NK-92 (cell line): ENCODE data around the gene FHL2.

Experiments used
- DNase-seq: peaks from one replicate; lab custom pipeline; 2025; ENCODE audit not compliant: unreplicated experiment; lab: John Stamatoyannopoulos, UW

FHL2 gene

DNA sequence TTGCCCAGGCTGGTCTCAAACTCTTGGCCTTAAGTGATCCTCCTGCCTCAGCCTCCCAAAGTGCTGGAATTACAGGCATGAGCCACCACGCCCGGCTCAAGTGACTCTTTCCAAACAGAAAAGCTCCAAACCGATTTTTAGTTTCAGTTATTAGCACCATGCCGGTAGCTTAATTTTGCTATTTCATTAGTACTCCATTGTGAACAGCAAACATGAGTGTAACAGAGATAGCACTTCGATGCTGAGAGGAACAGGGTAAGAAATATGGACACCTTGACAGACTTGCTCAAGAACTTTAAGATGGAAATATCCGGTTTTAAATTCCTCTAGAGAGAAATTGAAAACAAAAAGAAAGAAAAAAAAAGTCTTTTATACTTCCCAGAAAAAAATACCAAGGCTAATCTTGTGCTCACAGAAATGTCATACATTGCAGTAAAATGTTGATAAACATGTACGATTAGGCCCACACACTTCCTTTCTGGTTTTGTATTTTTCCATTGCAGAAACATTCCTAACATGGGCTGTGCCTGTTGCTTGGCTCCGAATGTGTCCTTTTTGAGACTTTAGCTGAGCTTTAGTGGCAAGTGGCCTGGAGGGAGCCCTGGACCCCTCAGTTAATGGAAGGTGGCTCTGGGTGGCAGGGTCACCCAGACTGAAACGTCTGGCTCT is 18.3 kb downstream of the FHL2 start:
- DNase-seq = no peak

GRCh38 chr2:105379741-105380186 is 19.1 kb downstream of the FHL2 start:
- DNase-seq = no peak

DNA sequence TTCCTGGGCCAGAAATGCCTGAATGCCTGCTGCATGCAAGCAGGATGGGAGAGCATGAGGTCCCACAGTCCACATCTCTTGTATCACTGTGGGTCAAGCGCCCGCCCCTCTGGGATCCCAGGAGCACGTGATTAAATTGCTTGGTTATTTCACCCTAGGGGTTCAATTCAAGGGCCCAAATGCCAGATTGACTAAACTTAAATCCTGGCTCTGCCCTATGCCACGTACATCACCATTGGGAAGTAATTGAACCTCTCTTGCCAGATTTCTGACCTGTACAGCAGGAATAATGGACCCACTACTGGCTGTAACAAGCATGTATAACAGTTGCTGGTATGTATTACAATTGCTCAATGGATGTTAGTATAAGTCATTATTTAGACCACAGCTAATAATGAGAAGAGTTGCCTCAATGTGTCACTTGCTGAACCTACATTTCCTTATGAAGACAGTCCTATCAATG is 19.9 kb downstream of the FHL2 start:
- DNase-seq = no peak

GRCh38 chr2:105378276-105378840 is 20.5 kb downstream of the FHL2 start:
- no peak for DNase-seq

DNA sequence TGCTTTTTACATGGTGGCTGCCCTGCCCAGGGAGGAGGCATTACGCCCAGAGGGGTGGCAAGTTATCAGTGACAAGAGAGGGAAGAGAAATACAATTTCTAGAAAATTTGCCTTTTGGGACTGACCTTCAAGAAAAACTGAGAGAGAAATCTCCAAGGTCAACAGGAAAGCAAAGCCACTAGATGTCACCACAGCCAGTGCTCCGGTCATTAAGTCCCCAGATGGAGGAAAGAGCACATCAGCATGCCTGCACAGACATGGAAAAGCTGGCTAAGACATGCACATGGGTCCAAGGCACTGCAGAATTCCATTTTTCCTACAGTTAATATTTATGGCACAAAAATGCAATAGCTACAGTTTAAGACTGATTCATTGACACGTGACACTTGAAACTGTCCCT is 21.0 kb downstream of the FHL2 start:
- no peak for DNase-seq

DNA sequence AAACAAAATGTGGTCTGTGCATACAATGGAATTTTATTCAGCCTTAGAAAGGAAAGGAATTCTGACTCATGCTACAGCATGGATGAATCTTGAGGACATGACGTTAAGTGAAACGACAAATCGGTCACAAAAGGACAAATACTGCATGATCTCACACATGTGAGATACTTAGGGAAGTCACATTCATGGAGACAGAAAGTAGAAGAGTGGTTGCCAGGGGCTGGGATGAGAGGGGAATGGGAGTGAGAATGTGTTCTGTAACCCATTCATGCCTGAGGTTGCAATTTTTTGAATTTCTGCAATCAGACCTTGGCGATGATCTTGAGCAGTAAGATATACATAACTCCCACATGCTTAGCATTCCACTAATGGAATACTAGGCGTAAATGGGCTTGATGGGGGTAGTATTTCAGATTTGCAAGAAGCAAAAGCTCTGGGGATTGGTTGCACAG is 22.0 kb downstream of the FHL2 start:
- no peak for DNase-seq

GRCh38 chr2:105376010-105376409 is 22.8 kb downstream of the FHL2 start:
- DNase-seq = no peak

GRCh38 chr2:105375001-105375561 is 23.8 kb downstream of the FHL2 start:
- DNase-seq = no peak

DNA sequence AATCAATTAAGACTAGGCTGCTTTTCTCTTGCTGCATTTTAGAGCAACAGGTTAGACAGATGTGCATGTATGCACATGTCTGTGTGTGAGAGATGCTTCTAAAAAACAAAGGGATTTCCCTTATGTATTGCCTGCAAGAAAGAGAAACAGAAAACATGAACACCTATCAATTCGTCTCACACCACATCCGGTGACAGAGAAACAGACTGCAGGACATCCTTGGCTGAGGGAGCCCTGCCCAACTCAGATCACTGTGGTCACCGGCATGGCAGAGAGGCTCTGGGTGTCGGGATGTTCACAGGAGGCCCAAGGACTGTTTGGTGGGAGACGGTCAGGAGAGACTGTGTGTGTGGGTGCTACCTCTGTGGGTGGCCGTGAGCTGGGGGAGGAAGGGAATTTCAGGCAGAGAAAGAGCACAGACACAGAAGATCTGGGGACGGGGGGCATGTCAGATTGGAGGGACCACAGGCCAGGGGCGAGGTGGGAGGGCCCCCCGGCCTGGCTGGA is 24.9 kb downstream of the FHL2 start:
- DNase-seq = no peak

DNA sequence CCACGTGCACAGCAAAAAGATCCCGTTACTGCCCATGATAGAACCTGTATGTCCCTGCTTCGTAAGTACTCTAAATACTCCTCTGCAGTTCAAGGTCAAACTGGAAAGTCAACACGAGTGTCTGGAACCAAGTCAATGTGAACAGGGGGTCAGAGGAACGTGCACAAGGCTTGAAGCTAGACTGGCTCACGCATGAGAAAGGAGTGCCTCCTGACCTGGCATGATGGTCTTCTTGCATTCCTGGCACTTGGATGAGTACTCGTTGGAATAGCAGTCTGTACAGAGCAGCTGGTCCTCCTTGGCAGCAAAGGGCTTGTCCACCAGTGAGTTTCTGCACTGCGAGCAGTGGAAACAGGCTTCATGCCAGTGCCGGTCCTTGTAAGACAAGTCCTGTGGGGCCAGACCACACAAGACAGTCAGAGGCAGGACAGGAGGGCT is 25.5 kb downstream of the FHL2 start:
- no peak for DNase-seq

DNA sequence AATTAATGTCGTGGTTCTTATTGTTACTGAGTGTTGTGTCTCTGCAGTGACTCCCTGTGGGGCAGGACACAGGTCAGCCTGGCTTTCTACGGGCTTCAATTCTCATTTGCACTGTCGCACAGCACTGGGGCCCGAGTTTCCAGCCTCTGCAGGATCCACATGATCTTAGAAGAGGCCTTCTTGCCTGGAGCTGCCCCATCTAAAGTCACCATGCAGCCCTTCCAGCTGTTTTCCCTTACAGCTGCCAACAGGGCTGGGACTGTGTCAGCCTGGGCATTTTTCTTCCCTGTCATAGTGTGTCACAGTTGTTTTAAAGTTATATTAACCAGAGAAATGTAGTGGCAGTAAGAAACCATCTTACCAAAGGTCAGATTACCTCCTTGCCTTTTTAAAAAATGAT is 27.0 kb downstream of the FHL2 start:
- no peak for DNase-seq

DNA sequence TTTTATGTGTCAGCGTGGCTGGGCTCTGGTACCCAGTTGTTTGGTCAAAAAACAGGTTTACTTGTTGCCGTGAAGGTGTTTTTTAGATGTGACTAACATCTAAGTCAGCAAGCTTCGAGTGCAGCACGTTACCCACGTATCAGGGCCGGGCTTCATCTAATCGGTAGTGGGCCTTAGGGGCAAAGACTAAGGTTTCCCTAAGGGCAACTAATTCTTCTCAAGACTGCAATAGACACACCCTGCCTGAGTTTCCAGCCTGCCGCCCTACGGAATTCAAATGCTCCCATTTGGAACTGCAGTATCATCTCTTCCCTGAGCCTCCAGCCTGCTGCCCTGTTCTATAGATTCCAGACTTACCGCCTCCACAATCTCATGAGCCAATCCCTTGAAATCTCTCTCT is 27.7 kb downstream of the FHL2 start:
- DNase-seq = no peak

GRCh38 chr2:105369777-105370690 is 28.8 kb downstream of the FHL2 start:
- peak; percentile 25 for DNase-seq

- no peak for DNase-seq
Measured at GRCh38 chr2:105368759-105369408, 30.0 kb downstream of the FHL2 start.

DNA sequence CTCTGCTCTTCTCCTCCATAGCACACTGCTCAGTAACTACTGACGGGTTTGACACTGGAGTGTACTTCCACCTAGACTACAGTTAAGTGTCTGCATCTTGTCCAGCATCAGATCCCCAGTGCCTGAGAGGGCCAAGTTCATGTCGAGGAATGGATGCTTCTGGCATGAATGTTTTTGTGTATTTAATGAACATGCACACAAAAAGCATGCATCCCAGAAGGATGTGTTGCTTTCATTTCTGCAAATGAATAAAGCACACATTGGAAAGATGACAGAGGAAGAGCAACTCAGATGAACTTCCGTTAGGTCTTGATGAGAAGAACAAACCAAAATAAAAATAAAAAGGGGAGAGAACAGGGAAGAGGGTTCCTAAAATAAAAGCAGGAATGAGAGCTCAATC is 33.6 kb downstream of the FHL2 start:
- no peak for DNase-seq

- DNase-seq = no peak
Measured at GRCh38 chr2:105364436-105365139, 34.3 kb downstream of the FHL2 start.

- no peak for DNase-seq
Measured at GRCh38 chr2:105362862-105363591, 35.8 kb downstream of the FHL2 start.

DNA sequence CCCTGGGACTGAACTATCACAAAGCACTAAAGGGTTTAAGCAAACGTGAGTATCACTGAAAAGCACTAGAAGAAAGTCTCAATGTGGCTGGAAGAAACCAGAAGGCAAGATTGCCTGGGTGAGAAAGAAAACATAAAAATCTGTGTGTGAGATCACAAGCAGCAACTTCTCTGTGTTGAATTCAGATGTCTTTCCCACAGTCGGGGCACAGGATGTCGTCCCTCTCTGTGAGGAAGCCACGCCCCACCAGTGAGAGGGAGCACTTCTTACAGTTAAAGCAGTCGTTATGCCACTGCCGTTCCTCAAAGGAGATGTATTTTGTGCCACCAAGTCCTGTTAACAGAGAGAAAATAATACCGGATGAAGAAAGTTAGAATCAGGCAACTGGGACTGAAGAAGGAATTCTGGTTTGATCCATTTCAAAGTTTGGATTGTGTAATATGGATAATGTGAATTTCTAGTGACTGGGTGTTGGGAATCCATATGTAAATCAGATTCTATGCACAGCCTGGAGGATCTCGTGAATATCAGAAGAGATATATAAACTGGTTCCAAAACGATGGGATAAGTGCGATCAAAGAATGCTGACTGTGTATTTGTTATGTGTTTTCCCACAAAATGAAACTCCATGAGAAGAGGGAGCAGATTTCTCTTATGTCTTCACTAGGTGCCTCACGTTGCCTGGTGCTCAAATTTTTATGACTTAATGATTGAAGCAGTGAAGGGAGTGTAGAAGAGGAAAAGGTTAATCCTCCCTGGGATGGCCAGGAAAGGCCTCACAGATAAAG is 37.6 kb downstream of the FHL2 start:
- no peak for DNase-seq

DNA sequence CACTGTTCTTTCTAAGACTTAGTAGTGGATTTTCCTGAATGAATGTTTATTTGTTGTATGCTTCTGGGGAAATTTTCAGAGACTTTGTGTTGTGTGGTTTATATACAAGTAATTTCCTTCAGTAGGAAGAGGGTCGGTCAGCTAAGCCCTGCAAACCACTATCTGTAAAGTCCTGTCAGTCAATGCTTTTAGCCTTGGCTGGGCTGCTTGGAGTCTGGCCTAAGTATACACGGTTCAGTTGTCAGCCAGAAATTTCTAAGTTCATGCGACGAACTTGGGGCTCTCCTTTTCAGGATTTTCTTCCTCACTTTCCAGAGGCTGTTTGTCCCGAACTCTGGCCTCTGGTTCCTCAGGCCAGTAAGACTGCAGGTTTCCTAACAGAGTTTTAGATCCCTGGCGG is 40.3 kb downstream of the FHL2 start:
- DNase-seq = no peak
